ENCODE data around the gene CCDC87. TPM values are rescaled to one million over a fixed set of nuclear protein-coding genes. Genes with fewer than 3 reads are reported as not detected.

CCDC87 gene
- total and polyA plus RNA-seq, 2 of the 8 experiments (the other 6 are each of a cell fraction or from before 2014, with no cell fraction given), result 0.32 to 0.99 TPM

DNA sequence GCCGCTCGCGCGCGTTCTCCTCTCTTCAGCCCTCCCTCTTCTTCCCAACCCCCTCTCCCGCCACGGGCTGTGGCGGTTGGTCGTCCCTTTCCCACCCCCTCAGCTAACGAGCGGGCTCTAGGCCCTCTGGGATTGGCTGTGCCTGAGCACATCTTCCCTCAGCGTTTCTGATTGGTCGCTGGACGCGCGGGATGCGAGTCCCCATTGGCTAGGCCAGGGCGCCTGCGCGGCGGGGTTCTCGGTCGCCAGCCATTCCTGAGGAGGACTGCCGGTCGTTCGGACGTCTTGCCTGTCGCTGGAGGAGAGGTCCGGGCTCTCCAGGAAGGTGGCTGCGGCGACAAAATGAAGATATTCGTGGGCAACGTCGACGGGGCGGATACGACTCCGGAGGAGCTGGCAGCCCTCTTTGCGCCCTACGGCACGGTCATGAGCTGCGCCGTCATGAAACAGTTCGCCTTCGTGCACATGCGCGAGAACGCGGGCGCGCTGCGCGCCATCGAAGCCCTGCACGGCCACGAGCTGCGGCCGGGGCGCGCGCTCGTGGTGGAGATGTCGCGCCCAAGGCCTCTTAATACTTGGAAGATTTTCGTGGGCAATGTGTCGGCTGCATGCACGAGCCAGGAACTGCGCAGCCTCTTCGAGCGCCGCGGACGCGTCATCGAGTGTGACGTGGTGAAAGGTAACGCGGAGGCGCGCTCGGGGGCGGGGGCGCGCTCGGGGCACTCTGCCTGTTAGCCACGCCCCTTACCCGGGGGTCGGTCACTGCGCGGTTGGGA, 23.7 kb upstream of the CCDC87 start, which contains the start of gene RBM14:
TSS of gene RBM14 (plus strand) at position 252 of the 776 bp plus-strand sequence. CDS start at position 343, 91 bp downstream.
- Histone ChIP-seq H3K27ac (ENCODE audit: low read depth, low read length) (peak within 1 kb of the TSS; percentile 98), H3K4me1 (replicated peaks in 1 of 4; ENCODE audit: control insufficient read depth in 3 of 4, insufficient read depth in 4 of 4, low read length in 3 of 4) (peaks cover 0 to 15% (median 3%) of the 10 kb centered on the region in 4 experiments; a peak in 4 of 7 replicates), H4K20me1 (replicated peaks in 1 of 2; ENCODE audit: control insufficient read depth in 1 of 2, insufficient read depth in 2 of 2, low read length in 2 of 2) (peaks cover 30 to 35% of the 10 kb centered on the region in 2 experiments), H3K27me3 (replicated peaks in 1 of 4; ENCODE audit: control insufficient read depth in 3 of 4, extremely low read depth in 1 of 4, insufficient read depth in 3 of 4, low read length in 3 of 4) (no peaks in the 10 kb centered on the region), H2BK5ac (ENCODE audit: low read depth, low read length) (peak within 1 kb of the TSS; percentile 100), H3K23me2 (ENCODE audit: low read depth, low read length) (peaks cover 11% of the 10 kb centered on the region), H2BK15ac (ENCODE audit: low read length) (no peak within 1 kb of the TSS), H3K4ac (replicated peaks; ENCODE audit: insufficient read length, low read depth, low read length) (peak within 1 kb of the TSS; percentile 40), H2BK20ac (ENCODE audit: low read length) (no peak within 1 kb of the TSS), H3K9ac (replicated peaks in 1 of 4; ENCODE audit: extremely low read depth in 1 of 4, low read depth in 3 of 4, low read length in 3 of 4) (peak within 1 kb of the TSS; percentile 86 to 99 (median 94)), H3K4me3 (ENCODE audit: extremely low read depth in 1 of 4, insufficient read depth in 2 of 4, low read depth in 3 of 4, low read length in 4 of 4) (peak within 1 kb of the TSS; percentile 81 to 99 (median 92)), H2AFZ (ENCODE audit: low read length) (no peak within 1 kb of the TSS), H3K79me1 (ENCODE audit: low read depth, low read length) (no peaks in the 10 kb centered on the region; the same call in none of the 2 replicates), H3K18ac (ENCODE audit: extremely low read depth, low read length) (peak within 1 kb of the TSS; percentile 100), H3K56ac (replicated peaks; ENCODE audit: insufficient read length, low read depth, low read length) (peak within 1 kb of the TSS; percentile 62), H3K36me3 (ENCODE audit: control insufficient read depth in 2 of 4, insufficient read depth in 4 of 4, low read length in 3 of 4) (peaks cover 2 to 27% (median 9%) of the 10 kb centered on the region in 4 experiments; a peak in 5 of 8 replicates), H3K14ac (ENCODE audit: insufficient read length) (no peak within 1 kb of the TSS), H3K4me2 (ENCODE audit: insufficient read depth in 1 of 2, low read depth in 2 of 2, low read length in 2 of 2) (peak within 1 kb of the TSS; percentile 86 to 94), H2BK120ac (replicated peaks; ENCODE audit: low read depth, low read length) (peak within 1 kb of the TSS; percentile 25), H3K79me2 (ENCODE audit: control insufficient read depth in 1 of 2, insufficient read depth in 2 of 2, low read length in 2 of 2) (peaks cover 40 to 50% of the 10 kb centered on the region in 2 experiments), H2AK5ac (ENCODE audit: low read depth, low read length) (peak within 1 kb of the TSS; percentile 87; the same call in 1 of the 2 replicates), H3K9me3 (ENCODE audit: insufficient read depth in 2 of 2, low read depth in 1 of 2, low read length in 1 of 2) (no peaks in the 10 kb centered on the region), H2BK12ac (ENCODE audit: low read depth, low read length) (peak within 1 kb of the TSS; percentile 11; the same call in 1 of the 2 replicates), H4K5ac (ENCODE audit: insufficient read length, low read depth, low read length) (peak within 1 kb of the TSS; percentile 82), H4K91ac (replicated peaks; ENCODE audit: insufficient read length, low read length) (peak within 1 kb of the TSS; percentile 88), H4K8ac (ENCODE audit: extremely low read depth, insufficient read depth, low read length) (peak within 1 kb of the TSS; percentile 98), H3K23ac (ENCODE audit: insufficient read length) (no peak within 1 kb of the TSS)
- WGBS, 2 experiments (ENCODE audit: extremely low coverage in 1 of 2, insufficient coverage in 1 of 2, insufficient read length in 1 of 2, insufficient replicate concordance in 2 of 2, low coverage in 1 of 2, low lambda C conversion rate in 2 of 2, missing lambda C conversion rate in 1 of 2), result 1% methylated on average over 84 of the region's 90 CpGs; no CpG with 5 or more reads in 1 of the 2 experiments
- DNase-seq (ENCODE audit: low read depth in 1 of 2, low spot score in 2 of 2) (peak; percentile 96 to 99), FAIRE-seq (peak; percentile 39)
- ChIA-PET CTCF (ENCODE audit: partially characterized antibody) (interaction anchor here (1.0 to 1.3 kb wide), 2 partner anchors 37 to 109 kb away, joined by 3 to 6 read pairs; no protein-coding TSS in a partner anchor), POLR2A (ENCODE audit: partially characterized antibody) (interaction anchor here (0.6 to 66.2 kb wide), 26 partner anchors 4 to 341 kb away, joined by 3 to 2165 read pairs (median 6); partner anchors contain the start of genes ACTN3, BBS1, CCDC87 and CCS)
- TF ChIP-seq RXRA (IDR thresholded peaks at IDR 0.05; ENCODE audit: insufficient read depth, low read depth, low read length), result no peak
- peak; percentile 86 for TF ChIP-seq ASH2L (IDR thresholded peaks at IDR 0.05; ENCODE audit: low read length)
- TF ChIP-seq, protein P1, sequence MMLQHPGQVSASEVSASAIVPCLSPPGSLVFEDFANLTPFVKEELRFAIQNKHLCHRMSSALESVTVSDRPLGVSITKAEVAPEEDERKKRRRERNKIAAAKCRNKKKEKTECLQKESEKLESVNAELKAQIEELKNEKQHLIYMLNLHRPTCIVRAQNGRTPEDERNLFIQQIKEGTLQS (IDR thresholded peaks at IDR 0.05; ENCODE audit: insufficient read depth, low read depth, low read length), result no peak
- no peak for TF ChIP-seq RAD21 (IDR thresholded peaks at IDR 0.05 in 1 of 2, conservative IDR thresholded peaks at IDR 0.05 in 1 of 2; ENCODE audit: low read depth in 2 of 2, low read length in 2 of 2)
- peak; percentile 39; the same call in 1 of the 2 replicates for TF ChIP-seq KDM5A (IDR thresholded peaks at IDR 0.05; ENCODE audit: low read length)
- peak; percentile 92 to 98 for TF ChIP-seq POLR2A (IDR thresholded peaks at IDR 0.05; ENCODE audit: control extremely low read depth in 1 of 2, low read depth in 2 of 2, low read length in 2 of 2)
- TF ChIP-seq CEBPB (IDR thresholded peaks at IDR 0.05; ENCODE audit: low read depth, low read length), result no peak
- TF ChIP-seq KDM4A (IDR thresholded peaks at IDR 0.05; ENCODE audit: low read depth, low read length, severe bottlenecking), result peak; percentile 43
- TF ChIP-seq GABPA (IDR thresholded peaks at IDR 0.05; ENCODE audit: borderline replicate concordance, insufficient read depth, low read length), result no peak
- TF ChIP-seq RFX5 (IDR thresholded peaks at IDR 0.05; ENCODE audit: borderline replicate concordance, low read depth, low read length), result no peak
